ENCODE results near the gene PICK1.
A peak's percentile ranks its signal among the peaks of the same experiment; 100 is the strongest.

The PICK1 gene

DNA sequence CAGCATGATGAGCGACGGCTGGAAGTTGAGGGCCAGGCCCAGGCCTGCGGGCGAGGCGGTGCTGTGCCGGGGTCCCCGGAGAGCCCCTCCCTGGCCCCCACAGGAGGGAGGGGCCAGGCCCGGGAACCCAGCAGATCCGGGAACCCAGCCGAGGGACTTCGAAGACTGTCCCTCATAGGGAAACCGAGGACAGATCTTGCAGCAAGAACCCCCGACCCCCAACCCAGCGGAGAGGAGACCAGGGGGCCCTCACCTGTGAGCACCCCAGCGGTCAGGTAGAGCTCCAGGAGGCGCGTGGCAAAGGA, 24.4 kb downstream of the PICK1 start:
- no peak for DNase-seq
- intact Hi-C loops (cut with DNase I): no loop called here

DNA sequence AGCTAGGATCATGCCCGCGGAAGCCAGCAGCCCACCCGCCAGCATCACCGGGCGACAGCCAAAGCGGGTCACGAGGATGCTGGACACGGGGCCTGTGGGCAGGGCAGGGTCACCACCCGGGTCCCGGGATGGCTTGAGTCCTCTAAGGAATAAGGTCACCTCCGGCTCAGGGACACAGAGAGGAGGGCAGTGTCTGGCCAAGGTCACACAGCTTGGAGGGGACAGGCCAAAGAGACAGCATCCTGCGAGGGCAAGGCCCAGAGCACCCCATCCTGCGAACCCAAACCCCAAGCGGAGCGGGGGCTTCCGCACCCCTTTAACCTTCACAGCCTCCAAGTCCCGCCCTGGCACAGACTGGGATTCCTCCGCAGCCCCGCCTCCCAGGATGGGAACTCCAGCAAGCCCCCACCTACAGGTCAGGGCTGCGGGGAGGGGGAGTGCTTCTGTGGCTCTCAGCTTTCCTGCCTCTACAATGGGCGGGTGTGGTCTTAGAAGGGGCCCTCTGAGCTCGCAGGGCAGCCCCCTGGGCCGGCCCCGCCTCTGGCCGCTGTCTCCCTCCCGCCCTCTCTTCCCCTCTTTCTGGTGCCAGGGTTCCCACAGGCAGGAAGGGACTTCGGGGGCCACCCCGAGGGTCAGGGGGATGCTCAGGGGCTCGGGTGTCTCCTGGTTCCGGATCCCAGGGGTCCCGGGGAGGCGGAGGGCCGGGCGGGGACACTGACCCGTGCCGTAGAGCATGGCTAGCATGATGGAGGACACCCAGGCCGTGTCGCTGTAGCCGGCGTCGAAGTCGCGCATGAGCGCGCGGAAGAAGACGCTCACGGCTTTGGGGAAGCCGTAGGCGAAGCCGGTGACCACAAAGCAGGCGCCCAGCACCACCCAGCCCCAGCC, 25.0 kb downstream of the PICK1 start:
- DNase-seq: peak in 2 of 42 donors; percentile 20 to 47

DNA sequence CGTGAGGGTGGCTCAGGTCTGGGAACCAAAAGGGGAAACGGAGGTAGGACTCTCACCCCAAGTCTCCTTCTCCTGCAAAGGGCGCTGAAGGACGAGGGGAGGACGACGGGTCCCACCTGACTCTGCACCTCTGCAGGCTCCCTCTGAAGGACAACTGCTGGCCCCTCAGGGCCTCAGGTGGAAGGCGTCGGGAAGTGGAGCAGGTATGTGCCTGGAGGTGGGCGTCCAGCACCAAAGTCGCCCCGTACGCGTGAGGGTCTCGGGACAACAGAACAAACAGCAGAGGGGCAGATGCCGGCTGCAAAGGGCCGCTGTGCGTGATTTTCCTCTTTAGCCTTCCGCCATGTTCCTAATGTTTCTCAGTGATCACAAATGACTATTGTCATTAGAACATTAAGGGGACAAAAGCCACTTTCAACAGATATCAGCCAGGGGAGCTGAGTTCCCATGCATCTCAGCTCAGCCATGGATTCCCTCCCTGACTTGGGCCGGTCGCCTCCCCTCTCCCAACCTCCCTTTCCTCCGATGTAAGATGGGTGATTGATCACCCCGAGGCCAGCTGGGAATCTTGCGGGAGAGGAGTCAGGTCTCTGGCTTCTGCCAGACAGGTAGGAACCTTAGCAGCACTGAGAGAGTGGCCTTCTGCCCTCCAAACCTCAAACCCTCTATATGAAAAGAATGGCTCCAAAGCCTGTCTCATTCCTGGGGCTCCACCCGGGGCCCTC, 25.9 kb downstream of the PICK1 start:
- intact Hi-C loops (cut with DNase I): no loop called here
- no peak for DNase-seq

More for the DNA sequence above, 25.0 kb downstream of the PICK1 start:
- intact Hi-C loops (cut with DNase I): no loop called here

DNA sequence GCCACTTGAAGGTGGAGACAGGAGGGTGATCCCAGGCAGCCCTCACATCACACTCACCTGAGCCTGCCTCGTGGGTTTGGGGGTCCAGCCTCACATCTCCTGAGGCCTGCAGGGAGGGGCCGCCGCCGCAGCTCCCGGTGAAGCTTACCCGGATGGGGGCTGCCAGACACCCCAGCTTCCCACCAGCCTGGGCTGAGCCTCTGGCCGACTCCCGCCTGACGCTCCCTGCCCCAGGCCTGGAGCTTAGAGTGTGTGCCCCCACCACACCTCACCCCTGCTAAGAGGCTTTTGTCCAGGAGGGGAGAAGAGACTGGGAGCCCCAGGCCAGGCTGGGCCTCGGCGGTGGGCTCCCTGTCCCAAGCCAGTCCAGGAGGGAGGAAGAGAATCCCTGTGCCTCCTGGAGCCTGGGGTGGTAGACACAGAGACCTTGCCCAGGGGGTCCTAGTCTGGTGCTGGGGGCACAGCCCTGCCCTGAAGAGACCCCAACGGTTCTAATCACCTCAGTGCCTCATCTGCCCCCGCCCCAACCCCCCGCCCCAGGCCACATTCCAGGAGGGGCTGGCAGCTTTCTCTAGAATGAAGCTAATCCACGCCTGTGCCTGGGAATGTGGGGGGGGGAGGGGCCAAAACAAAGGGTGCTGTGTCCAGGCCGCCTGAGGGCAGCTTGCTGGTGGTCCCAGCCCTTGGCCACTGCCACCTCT, 26.9 kb downstream of the PICK1 start, which contains the start of gene SLC16A8:
TSS of gene SLC16A8 (minus strand) at position 254 of the 701 bp plus-strand sequence. CDS start 1,311 bp downstream, outside the sequence.
- intact Hi-C loops (cut with DNase I): no loop called here
- no peak for DNase-seq

DNA sequence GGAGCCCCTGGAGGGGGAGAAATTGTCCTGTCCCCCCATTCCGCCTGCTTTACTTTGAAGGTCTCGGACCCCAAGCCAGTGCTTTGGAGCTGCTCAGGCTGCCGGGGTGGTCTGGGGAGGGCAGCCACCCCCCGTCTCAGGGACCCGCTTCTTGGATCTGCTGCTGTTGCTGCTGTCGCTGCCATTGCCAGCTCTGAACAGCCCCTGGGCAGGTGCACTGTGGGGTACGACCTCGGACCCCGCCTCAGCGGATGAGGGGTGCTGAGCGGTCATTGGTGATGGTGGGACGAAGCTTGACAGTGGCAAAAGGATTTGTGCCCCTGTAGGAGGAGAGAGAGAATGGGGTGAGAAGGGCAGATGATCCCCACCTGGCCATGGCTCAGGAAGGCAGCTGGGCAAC, 27.9 kb downstream of the PICK1 start:
- intact Hi-C loops (cut with DNase I): no loop called here
- no peak for DNase-seq

DNA sequence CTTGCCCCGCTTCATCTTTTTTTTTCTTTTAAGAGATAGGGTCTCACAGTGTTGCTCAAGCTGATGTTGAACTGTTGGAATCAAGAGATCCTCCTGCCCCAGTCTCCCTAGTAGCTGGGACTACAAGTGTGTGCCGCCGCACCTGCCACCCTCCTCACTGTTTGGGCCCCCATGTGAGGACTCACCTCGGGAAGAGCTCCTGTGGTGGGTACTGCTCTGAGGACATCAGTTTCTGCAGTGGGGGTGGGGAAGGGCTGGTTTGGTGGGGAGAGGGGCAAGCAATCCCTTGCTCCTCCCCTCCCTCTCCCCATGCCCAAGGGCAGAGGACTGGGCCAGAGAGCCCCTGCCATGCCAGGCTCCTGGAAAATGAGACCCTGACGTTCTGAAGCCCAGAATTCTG, 28.3 kb downstream of the PICK1 start:
- intact Hi-C loops (cut with DNase I): no loop called here
- no peak for DNase-seq

DNA sequence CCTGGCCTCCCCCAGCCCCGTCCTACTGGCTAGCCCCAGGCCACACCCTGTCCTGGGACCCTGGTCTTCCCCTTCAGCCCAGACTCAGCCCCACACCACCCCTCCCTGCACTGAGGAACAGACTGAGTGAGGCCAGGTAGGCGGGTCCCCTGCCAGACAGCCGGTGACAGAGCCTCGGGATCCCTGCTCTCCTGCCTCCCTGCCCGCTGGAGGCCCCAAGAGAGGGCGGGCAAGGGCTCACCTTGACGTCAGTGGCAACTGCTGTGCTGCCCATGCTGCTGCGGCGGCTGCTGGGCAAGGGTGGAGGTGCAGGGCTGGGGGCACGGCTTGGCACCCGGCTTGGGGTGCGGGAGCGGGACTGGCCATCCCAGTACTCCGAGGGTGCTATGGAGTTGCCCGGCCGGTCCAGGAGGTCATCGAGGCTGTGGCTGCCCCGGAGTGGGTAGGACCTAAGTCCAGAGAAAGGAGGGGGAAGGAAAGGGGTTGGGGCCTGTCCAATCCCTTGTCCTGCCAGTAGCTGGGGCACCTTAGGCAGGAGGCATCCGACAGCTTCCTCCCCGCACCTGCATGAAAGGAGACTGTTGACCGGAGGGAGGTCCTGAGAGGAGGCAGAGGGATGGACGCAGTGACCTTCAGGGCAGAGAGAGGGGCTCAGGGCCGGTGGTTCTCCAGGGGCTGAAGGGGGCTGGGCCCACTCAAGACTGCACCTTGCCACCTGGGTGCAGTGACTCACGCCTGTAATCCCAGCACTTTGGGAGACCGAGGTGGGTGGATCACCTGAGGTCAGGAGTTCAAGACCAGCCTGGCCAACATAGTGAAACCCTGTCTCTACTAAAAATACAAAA, 29.0 kb downstream of the PICK1 start:
- DNase-seq: no peak
- intact Hi-C loops (cut with DNase I): no loop called here

DNA sequence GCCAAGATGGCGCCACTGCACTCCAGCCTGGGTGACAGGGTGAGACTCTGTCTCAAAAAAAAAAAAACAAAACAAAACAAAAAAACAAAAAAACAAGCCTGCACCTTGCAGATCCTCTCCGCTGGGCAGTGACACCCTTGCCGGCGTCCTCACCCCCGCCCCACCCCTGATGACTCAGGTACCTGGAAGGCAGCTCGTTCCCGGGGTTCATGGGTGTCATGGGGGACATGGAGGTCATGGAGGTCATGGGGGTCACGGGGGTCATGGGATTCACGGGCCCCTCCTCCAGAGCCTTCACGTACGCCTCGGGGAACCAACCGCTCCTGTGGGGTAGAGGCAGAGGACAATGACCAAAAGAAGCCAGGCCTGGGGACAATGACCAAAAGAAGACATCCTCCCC, 29.7 kb downstream of the PICK1 start:
- no peak for DNase-seq
- intact Hi-C loops (cut with DNase I): no loop called here

DNA sequence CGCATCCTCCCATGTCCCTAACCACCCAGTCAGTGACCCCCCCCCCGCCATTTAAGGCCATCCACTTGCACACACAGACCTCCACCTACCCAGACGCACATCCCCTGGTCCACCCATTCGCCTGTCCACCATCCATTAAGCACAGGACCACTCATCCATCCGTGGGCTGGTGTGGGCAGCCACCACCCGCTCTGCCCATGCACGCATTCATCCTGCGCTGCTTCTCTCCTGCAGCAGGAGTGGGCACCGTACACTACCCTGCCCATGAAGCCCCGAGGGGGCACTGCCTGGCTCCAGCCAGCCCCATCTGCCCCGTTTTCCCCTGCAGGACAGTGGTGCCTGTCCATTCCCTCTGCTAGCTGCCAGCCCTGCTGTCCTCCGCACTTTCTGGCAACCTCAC, 30.7 kb downstream of the PICK1 start:
- no peak for DNase-seq
- intact Hi-C loops (cut with DNase I): no loop called here

DNA sequence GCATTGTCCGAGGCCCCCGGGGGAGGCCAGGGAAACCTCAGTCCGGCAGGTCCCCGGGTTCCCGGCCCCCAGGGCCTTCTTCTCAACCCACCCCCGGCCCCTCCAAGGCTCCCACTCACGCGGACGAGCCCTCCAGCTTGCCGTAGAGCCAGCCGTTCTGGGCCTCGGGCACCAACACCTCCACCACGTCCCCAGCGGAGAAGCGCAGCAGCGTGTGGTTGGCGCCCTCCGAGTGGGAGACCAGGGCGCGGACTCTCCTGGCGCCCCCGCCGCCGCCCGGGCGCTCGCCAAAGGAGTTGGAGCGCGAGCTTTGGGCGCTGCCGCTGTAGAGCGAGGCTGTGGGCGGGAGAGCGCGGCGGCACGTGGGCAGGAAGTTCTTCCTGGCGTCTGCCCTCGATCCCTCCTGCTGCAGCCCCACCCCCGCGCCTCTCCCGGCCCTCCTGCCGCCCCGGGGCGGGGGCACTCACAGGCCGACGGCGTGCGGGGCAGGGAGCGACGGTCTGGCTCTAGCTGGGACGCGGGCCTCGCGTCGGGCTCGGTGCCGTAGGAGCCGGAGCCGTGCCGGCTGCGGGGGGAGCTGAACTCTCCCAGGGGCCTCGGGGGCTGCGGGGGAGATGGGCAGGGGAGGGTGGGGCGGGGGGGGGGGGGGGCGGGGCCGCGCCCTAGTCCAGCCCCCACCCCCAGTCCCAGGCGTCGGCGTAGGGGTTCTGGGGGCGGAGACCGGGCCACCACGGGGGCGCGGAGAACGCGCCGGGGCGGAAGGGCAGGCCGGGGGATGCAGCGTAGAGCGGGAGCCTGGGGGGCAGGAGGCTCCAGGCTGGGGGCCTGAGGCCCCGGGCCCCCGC, 31.6 kb downstream of the PICK1 start:
- DNase-seq: peak in 6 of 42 donors; percentile 41 to 61 (median 54)
- intact Hi-C loops (cut with DNase I): no loop called here

DNA sequence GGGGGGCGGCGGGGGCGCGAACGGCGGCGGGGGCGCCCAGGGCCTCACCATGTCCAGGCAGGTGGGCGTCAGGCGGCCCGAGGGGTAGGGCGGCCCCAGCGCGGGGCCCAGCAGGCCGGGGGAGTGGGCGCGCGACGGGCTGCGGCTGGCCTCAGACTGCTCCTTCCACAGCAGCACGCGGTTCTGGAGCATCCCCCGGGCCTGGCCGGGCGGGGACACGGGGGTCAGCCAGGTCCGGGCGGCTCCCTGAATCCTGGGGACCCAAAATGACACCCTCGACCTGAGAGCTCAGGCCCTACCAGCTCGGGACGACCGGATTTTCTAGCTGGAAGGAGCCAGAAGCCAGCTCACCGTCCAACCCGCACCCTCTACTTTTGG, 32.3 kb downstream of the PICK1 start:
- intact Hi-C loops (cut with DNase I): no loop called here
- no peak for DNase-seq

DNA sequence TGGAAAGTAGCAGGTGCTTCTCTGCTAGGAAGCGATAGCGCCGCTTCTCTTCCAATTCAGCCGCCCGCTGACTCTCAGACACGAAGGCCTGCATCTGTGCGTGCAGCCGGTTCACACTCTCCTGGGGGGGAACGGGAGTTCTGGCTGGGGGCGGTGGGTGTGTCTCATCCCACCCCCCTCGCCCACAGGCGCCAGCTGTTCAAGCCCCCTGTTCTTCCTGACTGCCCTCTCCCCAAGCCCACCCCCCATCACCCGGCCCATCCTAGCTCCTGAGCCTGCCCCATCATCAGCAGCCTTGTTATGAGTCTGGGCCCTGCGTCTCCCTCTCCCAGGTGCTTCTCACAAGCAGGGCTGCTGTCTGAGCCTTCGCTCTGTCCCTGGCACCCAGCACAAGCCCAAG, 39.9 kb downstream of the PICK1 start:
- intact Hi-C loops (cut with DNase I): no loop called here
- no peak for DNase-seq

DNA sequence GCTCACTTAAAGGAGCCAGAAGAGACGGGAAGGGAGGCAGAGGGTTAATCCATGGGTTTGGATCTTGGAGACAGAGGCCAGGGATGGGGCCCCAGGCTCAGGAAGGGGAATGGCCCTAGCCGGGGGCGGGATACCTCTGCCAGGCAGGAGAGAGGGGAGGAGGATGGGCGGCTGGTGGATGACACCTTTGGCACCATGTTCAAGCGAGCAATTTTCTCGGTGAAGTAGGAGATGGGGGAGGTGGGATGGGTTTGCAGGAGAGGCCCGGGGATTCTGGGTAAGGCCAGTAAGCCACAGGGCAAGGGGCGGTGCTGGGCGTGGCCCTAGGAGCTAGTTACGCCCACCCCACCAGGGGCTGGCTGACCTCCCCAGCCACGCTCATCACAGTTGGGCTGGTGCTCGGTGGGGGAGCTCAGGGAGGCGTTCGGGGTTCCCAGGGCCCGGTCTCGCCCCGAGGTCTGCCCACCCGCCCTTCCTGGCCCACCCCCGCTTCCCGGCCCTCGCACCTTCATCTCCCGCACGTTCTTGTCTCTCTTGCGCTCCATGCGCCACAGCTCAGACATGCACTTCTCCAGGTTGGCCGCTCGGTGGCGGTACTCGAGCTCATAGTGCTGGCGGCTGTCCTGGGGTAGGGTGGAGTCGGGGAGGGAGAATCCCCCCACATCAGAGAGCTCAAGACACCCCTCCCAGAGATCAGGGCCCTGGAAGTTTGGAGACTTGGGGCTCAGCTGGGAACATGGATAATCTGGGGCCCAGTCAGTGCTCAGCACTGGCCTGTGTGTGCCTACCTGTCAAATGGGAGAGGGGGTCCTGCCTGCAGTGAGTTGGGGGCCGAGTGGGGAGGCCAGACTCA, 40.6 kb downstream of the PICK1 start:
- intact Hi-C loops (cut with DNase I): no loop called here
- no peak for DNase-seq

DNA sequence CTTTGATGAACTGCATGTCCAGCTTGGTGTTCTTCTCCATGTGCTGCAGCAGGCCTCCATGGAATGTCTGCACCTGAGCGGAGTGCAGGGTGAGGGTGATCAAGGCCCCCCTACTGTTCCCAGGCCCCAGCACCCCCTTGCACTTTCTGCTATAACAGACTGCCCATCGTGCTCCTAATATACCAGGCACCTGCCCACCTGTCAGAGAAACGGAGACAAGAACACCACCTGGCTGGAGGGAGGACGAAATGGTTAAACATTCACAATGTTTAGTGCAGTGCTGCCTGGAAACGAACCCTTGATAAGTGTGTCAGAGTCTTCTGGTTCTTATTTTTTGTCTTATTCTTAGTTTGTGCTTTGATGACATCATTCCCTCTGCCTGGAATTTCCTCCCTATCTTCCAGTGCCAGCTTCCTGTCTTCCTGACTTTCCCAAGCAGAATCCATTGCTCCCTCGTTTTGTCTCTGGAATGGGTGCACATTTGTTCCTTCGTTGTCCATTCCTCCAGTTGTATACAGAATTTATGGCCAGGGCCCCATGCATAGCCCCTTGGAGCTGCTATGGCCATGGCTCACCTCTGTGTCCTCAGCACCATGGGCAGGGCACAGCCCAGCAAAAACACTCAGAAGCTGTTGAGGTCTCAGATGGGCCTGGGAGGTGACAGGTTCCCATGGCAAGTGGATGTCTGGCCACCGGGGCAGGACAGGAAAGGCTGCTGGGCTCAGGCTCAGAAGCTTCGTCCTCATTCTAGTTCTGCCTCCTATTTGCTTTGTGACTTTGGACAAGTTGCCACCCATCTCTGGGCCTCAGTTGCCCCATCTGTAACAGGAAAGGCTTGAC, 41.4 kb downstream of the PICK1 start:
- intact Hi-C loops (cut with DNase I): no loop called here
- no peak for DNase-seq

DNA sequence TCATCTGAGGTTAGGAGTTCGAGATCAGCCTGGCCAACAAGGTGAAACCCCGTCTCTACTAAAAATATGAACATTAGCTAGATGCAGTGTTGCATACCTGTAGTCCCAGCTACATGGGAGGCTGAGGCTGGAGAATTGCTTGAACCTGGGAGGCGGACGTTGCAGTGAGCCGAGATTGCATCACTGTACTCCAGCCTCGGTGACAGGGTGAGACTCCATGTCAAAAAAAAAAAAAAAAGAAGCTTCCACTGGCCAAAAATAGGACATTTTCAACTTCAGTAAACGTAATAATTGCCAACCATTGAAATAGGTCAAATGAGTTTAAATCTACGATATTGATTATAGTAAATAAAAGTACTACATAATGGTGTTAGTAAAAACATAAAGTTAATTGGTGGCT, 46.4 kb downstream of the PICK1 start:
- no peak for DNase-seq
- intact Hi-C loops (cut with DNase I): no loop called here

DNA sequence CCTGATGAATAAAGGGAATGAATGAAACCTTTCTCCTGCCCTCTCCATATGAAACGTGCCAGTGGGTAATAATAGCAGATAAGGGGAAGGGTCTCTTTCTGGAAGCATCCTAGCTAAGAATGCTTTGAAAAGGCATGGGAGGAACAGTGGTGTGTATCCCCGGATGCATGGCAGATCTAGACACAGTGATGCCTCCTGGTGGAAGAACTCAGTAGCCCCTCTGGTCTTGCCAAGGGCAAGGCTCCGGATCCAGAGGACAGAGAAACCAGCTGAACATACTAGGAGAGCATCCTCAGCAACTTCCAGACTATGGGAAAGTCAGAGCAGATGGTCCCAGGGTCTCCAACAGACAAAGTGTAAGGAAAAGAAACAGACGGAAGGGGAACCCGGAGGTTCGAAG, 46.9 kb downstream of the PICK1 start:
- intact Hi-C loops (cut with DNase I): no loop called here

More for the DNA sequence above, 46.9 kb downstream of the PICK1 start:
- DNase-seq: no peak

All from head of caudate nucleus (tissue), 42 donors.